ENCODE results near the gene SGMS1. TPM values are rescaled to one million over a fixed set of nuclear protein-coding genes. Genes with fewer than 3 reads are reported as not detected.

Gene SGMS1
- total RNA-seq, 4 donors from 2014 or later = 28.3 to 44.5 (median 41.7) TPM

DNA sequence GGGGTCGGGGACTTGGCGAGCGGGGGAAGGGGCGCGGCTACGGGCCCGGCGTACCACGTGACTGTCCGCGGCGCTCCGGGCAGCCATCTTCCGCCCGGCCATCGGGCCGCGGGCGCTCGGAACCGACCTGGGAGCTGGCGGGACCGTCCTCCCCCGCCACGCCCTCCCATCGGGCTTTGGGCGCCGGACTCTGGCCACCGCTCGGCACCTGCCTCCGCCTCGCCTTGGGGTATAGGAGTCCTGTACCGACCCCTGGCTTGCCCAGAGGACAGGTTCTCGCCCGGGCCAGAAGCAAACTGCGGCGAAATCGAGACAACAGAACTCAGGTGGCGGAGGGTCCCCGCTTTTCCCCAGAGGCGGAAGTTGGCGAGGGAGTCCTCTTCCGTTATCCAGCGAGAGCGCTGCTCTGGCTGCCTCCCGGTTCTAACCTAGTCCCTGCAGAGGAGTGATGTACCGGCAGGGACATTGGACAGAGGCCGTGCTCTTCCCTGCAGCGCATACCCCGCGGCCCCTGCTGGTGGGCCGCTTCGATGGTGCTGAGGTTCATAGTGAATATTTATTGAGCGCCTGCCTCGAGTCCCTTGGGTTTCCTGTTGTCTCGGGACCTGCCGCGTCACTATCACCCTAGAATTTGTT, 1.2 kb upstream of the SGMS1 start:
- TF ChIP-seq EP300 (IDR thresholded peaks at IDR 0.05; ENCODE audit: low read depth) = no peak
- TF ChIP-seq POLR2A (IDR thresholded peaks at IDR 0.05) = peak; percentile 19
- peak; percentile 43 to 79 (median 69) for TF ChIP-seq CTCF (IDR thresholded peaks at IDR 0.05)
- TF ChIP-seq POLR2AphosphoS5 (IDR thresholded peaks at IDR 0.05) = no peak
- in situ Hi-C loops (cut with MboI; ENCODE audit: low pct_ligation_motif_present in 1 of 4, low pct_unique_long_range_greater_than_20kb in 1 of 4, low sequenced_read_pairs in 3 of 4) (loop anchor here in 3 of 4 donors (25.0 kb wide), 2 partner anchors 213 to 1088 kb away; partner anchors contain the start of gene ERCC6 (in 1 of the 3)), intact Hi-C loops (cut with DNase I; ENCODE audit: low total_unique reads) (loop anchor here (5.0 kb wide), 2 partner anchors 68 to 208 kb away; no protein-coding TSS in a partner anchor)
- peaks cover 10 to 22% (median 20%) of the 10 kb centered on the region in 4 donors for H3K4me1 ChIP-seq
- no peaks in the 10 kb centered on the region for H3K9me3 ChIP-seq
- H3K36me3 ChIP-seq = no peaks in the 10 kb centered on the region
- peak; percentile 70 for DNase-seq
- WGBS, 2 donors (ENCODE audit: low coverage in 1 of 2) = 1% methylated on average over 51 of the region's 58 CpGs; no CpG with 5 or more reads in 1 of the 2 donors
- H3K27me3 ChIP-seq = no peaks in the 10 kb centered on the region
- H3K27ac ChIP-seq = peak overlapping the region; percentile 99 to 100 (median 99)
- peak overlapping the region; percentile 72 to 96 (median 86) for H3K4me3 ChIP-seq

DNA sequence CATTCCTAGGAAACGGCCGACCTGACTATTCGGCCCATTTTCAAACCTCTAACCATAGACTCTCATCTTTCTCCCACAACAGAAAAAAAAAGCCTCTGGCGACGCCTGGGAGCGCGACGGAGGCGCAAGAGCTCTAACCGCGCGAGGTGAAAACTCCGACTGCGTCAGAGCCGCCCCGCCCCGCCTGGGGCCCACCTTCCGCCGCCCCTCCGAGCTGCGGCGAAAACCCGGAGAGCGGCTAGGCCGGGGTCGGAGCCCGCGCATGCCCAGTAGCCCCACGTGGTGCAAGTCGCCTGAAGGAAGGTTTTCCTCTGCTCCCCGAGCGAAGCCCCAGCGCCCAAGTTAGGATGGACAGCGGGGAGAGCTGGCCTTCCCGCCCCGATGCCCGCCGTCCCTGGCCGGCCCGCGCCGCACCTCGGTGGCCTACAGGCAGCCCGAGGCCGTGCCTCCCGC, 683 bp upstream of the SGMS1 start:
- 0% methylated on average over 37 of the region's 46 CpGs; no CpG with 5 or more reads in 1 of the 2 donors for WGBS, 2 donors (ENCODE audit: low coverage in 1 of 2)
- Histone ChIP-seq H3K27me3 (no peaks in the 10 kb centered on the region), H3K4me1 (peaks cover 10 to 27% (median 22%) of the 10 kb centered on the region in 4 donors), H3K27ac (peak overlapping the region; percentile 99 to 100 (median 99)), H3K9me3 (no peaks in the 10 kb centered on the region), H3K4me3 (peak overlapping the region; percentile 72 to 96 (median 86)), H3K36me3 (no peaks in the 10 kb centered on the region)
- DNase-seq = peak; percentile 98
- intact Hi-C loops (cut with DNase I; ENCODE audit: low total_unique reads) = loop anchor here (5.0 kb wide), 2 partner anchors 67 to 207 kb away; no protein-coding TSS in a partner anchor
- in situ Hi-C loops (cut with MboI; ENCODE audit: low pct_ligation_motif_present in 1 of 4, low pct_unique_long_range_greater_than_20kb in 1 of 4, low sequenced_read_pairs in 3 of 4) = loop anchor here in 3 of 4 donors (25.0 kb wide), 2 partner anchors 212 to 1087 kb away; partner anchors contain the start of gene ERCC6 (in 1 of the 3)
- TF ChIP-seq POLR2A (IDR thresholded peaks at IDR 0.05) = peak; percentile 72
- TF ChIP-seq CTCF (IDR thresholded peaks at IDR 0.05) = peak in 2 of 5 experiments; percentile 1 to 33
- peak; percentile 36 for TF ChIP-seq EP300 (IDR thresholded peaks at IDR 0.05; ENCODE audit: low read depth)
- TF ChIP-seq POLR2AphosphoS5 (IDR thresholded peaks at IDR 0.05) = peak; percentile 81 to 91 (median 85)

DNA sequence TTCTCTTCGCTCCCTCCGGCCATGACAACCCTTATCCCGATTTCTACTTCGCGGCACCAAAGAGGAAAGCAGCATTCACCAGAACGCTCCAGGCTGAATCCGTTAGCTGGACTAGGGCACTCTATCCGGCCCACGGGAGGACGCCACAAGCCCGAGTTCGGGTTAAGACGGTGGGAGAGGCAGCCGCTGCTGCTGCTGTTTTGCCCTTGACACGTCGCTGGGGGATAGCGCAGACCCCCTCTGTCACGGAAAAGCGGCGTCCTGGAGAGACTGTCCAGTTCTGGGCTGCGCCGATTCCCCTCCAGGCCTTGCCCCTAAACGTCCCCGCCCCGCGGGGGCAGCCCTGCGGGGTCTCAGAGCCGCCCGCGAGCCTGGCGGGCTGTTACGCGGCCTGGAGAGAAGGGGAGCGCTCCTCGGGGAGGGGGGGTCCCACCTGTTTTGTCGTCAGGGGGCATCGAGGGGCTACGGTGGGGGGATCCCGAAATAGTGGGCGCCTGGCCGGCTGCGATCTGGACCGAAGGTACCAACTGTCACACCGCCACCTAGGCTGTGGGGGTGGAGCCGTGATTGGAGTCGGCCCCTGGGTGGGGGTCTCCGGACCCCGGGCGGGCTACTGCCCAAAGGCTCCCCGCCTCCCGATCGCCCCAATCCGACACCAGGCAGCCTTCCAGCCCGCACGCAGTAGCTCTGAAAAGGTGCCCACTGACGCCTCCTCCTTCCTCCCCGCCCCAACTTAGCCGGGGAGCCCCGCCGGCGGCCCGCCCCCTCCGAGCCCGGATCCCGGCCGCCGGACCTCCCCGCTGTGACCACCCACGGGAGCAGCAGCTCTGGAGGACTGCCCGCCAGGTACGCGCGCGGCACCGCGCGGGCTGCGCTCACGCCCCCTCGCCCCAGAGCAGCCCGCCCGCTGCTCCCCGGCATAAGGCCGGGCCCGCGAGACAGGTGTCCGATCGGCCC, 772 bp downstream of the SGMS1 start:
- peak overlapping the region; percentile 72 to 96 (median 86) for H3K4me3 ChIP-seq
- in situ Hi-C loops (cut with MboI; ENCODE audit: low pct_ligation_motif_present in 1 of 4, low pct_unique_long_range_greater_than_20kb in 1 of 4, low sequenced_read_pairs in 3 of 4) (loop anchor here in 3 of 4 donors (25.0 kb wide), 2 partner anchors 211 to 1086 kb away; partner anchors contain the start of gene ERCC6 (in 1 of the 3)), intact Hi-C loops (cut with DNase I; ENCODE audit: low total_unique reads) (loop anchor here (5.0 kb wide), 2 partner anchors 66 to 206 kb away; no protein-coding TSS in a partner anchor)
- H3K36me3 ChIP-seq = no peaks in the 10 kb centered on the region
- 1% methylated on average over 46 of the region's 88 CpGs; no CpG with 5 or more reads in 1 of the 2 donors for WGBS, 2 donors (ENCODE audit: low coverage in 1 of 2)
- no peaks in the 10 kb centered on the region for H3K9me3 ChIP-seq
- DNase-seq = peak; percentile 53
- peak overlapping the region; percentile 99 to 100 (median 99) for H3K27ac ChIP-seq
- peaks cover 13 to 32% (median 22%) of the 10 kb centered on the region in 4 donors for H3K4me1 ChIP-seq
- H3K27me3 ChIP-seq = no peaks in the 10 kb centered on the region
- TF ChIP-seq POLR2AphosphoS5 (IDR thresholded peaks at IDR 0.05) = no peak
- TF ChIP-seq EP300 (IDR thresholded peaks at IDR 0.05; ENCODE audit: low read depth) = no peak
- TF ChIP-seq CTCF (IDR thresholded peaks at IDR 0.05) = no peak
- no peak for TF ChIP-seq POLR2A (IDR thresholded peaks at IDR 0.05)

All from transverse colon (tissue), 4 donors.